Thoracic aorta (tissue), 2 donors: ENCODE measurements around the gene GDAP1L1. TPM values are rescaled to one million over a fixed set of nuclear protein-coding genes. Genes with fewer than 3 reads are reported as not detected.

Experiments
- ATAC-seq: fragments of 150-250 bp; one replicate; pipeline ENCODE4 v1.8.0; 2017; ENCODE audit warnings: low read depth; ENCODE audit not compliant: insufficient number of reproducible peaks, low FRiP score
- DNase-seq: peaks from one replicate; pipeline ENCODE4 v3.0.0-alpha.2; 2020; ENCODE audit warnings: low spot score
- H3K27ac ChIP-seq, 2 donors: fragments of 200-600 bp; sonication (generic); 1 replicate in 1 of 2; 2 replicates in 1 of 2; pipeline ENCODE4 v1.5.1; 2016; ENCODE audit warnings: mild to moderate bottlenecking in 2 of 2, moderate library complexity in 2 of 2
- H3K27me3 ChIP-seq: fragments of 200-600 bp; sonication (generic); replicated peaks from 2 replicates; pipeline ENCODE4 v1.6.0; 2016; ENCODE audit warnings: mild to moderate bottlenecking; ENCODE audit not compliant: insufficient read depth
- H3K36me3 ChIP-seq: fragments of 200-600 bp; sonication (generic); one replicate; pipeline ENCODE4 v1.5.1; 2016
- H3K4me1 ChIP-seq, 2 donors: fragments of 200-600 bp; sonication (generic); 1 replicate in 1 of 2; 2 replicates in 1 of 2; pipeline versions ENCODE4 v1.5.1 to v1.6.0; 2016; ENCODE audit warnings: low read depth in 2 of 2, mild to moderate bottlenecking in 1 of 2; ENCODE audit not compliant: control insufficient read depth in 1 of 2
- H3K4me3 ChIP-seq: fragments of 200-600 bp; sonication (generic); 2 replicates; pipeline ENCODE4 v1.5.1; 2016; ENCODE audit warnings: mild to moderate bottlenecking
- H3K9me3 ChIP-seq: fragments of 200-600 bp; sonication (generic); 2 replicates; pipeline ENCODE4 v1.5.1; 2016
- total RNA-seq, 2 donors: library from RNA; depleted of rRNA; stranded (reverse); fragments of >200 nt; gene quantifications; one replicate each; pipeline versions ENCODE4 v1.1.0 to v1.2.3, GENCODE V29; 2016
- TF ChIP-seq, protein P1 (sequence below): fragments of 200-600 bp; sonication (generic); IDR thresholded peaks from one replicate; pipeline ENCODE4 v1.5.1; 2019; ENCODE audit warnings: antibody characterized with exemption

The GDAP1L1 gene
- total RNA-seq, 2 donors from 2014 or later: not detected

DNA sequence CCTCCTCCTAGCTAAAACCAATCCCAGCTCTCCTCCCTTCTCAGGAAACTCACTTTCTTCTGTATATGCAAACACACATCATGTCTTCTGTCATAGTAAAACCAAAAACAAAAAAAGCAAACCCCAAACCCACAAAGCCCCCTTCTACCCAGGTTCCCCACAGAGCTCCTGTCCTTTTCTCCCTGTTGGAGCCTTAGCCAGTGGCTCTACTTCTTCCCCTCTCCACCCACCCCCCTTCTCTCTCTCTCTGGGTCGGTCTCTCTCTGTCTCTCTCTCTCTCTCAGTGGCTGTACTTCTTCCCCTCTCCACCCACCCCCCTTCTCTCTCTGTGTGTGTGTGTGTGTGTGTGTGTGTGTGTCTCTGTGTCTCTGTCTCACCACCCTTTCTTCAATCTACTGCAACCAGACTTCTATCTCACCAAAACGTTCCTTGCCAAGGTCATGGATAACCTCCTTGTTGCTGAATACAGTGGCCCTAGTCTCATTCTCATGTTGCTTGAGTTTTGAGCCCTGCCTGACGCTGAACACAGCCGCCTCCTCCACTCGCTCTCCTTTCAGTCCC lies 27.9 kb upstream of the GDAP1L1 start:
- no peak overlapping the region for H3K4me3 ChIP-seq

DNA sequence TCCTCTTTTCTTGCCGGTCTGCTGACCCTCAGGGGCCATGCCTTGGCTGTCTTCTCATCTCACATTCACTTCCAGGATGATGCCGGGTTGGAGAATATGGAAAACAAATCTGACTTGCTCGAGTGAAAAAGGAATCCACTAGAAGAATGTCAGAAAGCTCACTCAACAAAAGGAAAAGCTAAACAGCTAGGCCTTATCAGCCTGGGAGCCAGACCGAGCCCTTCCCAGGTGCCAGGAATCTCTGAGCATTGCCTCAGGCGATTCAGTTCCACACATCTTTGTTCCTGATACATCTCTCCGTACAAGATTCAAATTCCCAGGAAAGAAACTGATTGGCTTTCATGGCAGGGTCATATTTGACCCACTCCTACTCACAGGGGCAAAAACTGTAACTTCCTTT lies 27.3 kb upstream of the GDAP1L1 start:
- H3K27me3 ChIP-seq: no peaks in the 10 kb centered on the region
- ATAC-seq: no peak
- H3K27ac ChIP-seq: no peak overlapping the region
- H3K4me1 ChIP-seq: no peaks in the 10 kb centered on the region
- no peak overlapping the region for H3K4me3 ChIP-seq
- TF ChIP-seq, protein P1, sequence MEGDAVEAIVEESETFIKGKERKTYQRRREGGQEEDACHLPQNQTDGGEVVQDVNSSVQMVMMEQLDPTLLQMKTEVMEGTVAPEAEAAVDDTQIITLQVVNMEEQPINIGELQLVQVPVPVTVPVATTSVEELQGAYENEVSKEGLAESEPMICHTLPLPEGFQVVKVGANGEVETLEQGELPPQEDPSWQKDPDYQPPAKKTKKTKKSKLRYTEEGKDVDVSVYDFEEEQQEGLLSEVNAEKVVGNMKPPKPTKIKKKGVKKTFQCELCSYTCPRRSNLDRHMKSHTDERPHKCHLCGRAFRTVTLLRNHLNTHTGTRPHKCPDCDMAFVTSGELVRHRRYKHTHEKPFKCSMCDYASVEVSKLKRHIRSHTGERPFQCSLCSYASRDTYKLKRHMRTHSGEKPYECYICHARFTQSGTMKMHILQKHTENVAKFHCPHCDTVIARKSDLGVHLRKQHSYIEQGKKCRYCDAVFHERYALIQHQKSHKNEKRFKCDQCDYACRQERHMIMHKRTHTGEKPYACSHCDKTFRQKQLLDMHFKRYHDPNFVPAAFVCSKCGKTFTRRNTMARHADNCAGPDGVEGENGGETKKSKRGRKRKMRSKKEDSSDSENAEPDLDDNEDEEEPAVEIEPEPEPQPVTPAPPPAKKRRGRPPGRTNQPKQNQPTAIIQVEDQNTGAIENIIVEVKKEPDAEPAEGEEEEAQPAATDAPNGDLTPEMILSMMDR: no peak
- no peak for DNase-seq
- H3K36me3 ChIP-seq: no peaks in the 10 kb centered on the region
- no peaks in the 10 kb centered on the region for H3K9me3 ChIP-seq

More for the DNA sequence above, 27.9 kb upstream of the GDAP1L1 start:
- H3K4me1 ChIP-seq: no peaks in the 10 kb centered on the region
- H3K9me3 ChIP-seq: no peaks in the 10 kb centered on the region
- H3K36me3 ChIP-seq: no peaks in the 10 kb centered on the region
- DNase-seq (no peak), ATAC-seq (no peak)
- H3K27me3 ChIP-seq: no peaks in the 10 kb centered on the region
- H3K27ac ChIP-seq: no peak overlapping the region
- TF ChIP-seq, protein P1: no peak

DNA sequence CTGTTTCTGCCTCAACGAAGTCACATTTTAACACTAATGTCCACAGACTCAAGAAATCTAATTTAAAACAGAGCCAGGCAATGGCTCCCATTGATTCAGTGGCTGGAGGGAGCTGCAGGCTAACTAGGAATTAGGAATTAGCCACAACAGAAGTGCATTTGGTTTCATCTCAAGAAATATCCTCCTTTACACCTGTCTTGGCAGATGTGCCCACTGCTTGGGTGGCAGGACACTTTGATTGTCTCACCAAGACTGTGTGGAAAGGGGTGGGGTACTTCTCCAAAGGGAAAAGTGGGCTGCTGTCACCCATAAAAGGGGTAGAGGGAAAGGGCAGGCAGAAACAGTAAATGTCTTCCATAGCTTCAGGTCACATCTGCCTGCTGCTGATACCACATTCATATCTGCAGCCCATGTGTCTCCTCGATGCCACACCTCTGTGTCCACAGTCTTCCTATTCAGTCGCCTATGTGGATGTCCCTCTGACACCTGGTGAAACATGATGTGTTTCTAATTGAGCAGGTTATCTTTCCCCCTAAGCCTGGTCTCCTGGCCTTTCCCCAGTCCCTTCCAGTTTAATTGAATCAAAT lies 25.6 kb upstream of the GDAP1L1 start:
- Histone ChIP-seq H3K4me1 (no peaks in the 10 kb centered on the region), H3K27me3 (no peaks in the 10 kb centered on the region), H3K36me3 (no peaks in the 10 kb centered on the region), H3K4me3 (no peak overlapping the region), H3K27ac (no peak overlapping the region), H3K9me3 (no peaks in the 10 kb centered on the region)
- TF ChIP-seq, protein P1: no peak
- no peak for DNase-seq
- no peak for ATAC-seq

DNA sequence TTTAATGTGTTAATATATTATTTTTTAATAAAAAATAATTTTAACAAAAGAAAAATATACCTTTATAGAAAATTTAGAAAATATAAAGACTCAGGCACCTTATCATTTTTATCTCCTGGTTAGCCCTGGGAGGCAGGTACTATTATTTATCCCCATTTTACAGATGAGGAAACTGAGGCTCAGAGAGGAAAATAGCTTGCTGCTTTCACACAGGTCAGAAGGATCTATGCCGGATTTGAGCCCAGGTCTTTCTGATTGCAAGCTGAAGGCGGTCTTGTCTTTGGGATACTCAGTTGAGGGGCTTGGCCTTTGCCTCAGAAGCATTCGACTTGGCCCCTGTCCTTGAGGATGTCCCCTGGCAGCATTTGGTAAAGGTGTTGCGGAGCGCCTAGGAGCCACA lies 25.1 kb upstream of the GDAP1L1 start:
- no peaks in the 10 kb centered on the region for H3K27me3 ChIP-seq
- no peaks in the 10 kb centered on the region for H3K4me1 ChIP-seq
- DNase-seq (no peak), ATAC-seq (no peak)
- H3K4me3 ChIP-seq: no peak overlapping the region
- no peak overlapping the region for H3K27ac ChIP-seq
- H3K36me3 ChIP-seq: no peaks in the 10 kb centered on the region
- no peaks in the 10 kb centered on the region for H3K9me3 ChIP-seq
- TF ChIP-seq, protein P1: no peak

DNA sequence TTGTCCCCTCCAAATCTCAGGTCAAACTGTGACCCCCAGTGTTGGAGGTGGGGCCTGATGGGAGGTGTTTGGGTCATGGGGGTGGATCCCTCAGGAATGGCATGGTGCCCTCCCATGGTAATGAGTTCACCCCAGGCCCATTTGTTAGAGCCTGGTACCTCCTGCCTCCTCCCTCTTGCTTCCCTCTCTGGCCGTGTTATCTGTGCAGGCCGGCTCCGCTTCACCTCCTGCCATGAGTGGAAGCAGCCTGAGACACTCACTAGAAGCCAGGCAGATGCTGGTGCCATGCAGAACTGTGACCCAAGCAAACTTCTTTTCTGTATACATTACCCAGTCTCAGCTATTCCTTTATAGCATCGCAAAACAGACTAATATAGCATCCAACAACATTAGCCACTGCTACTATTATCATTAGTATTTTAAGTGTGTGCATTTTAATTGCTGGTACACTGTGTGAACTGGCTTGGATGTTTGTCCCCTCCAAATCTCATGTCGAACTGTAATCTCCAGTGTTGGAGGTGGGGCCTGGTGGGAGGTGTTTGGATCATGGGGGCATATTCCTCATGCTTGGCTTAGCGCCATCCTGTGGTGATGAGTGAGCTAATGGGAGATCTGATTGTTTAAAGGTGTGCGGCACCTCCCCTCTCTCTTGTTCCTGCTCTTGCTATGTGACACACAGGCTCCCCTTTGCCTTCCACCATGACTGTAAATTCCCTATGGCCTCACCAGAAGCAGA lies 24.3 kb upstream of the GDAP1L1 start:
- Histone ChIP-seq H3K4me1 (no peaks in the 10 kb centered on the region), H3K9me3 (no peaks in the 10 kb centered on the region), H3K4me3 (no peak overlapping the region), H3K27me3 (no peaks in the 10 kb centered on the region), H3K27ac (no peak overlapping the region), H3K36me3 (no peaks in the 10 kb centered on the region)
- no peak for DNase-seq
- no peak for ATAC-seq
- TF ChIP-seq, protein P1: no peak
